Measurements from ENCODE around the gene DOCK6. TPM values are rescaled to one million over a fixed set of nuclear protein-coding genes. Genes with fewer than 3 reads are reported as not detected.

The DOCK6 gene
- total RNA-seq, 1 experiment from 2014 or later = 82.4 TPM

- intact Hi-C loops (cut with micrococcal nuclease) = no loop called here
- Histone ChIP-seq H3K4me3 (replicated peaks in 1 of 2; ENCODE audit: low read depth in 1 of 2, low read length in 2 of 2) (no peak overlapping the region), H3K9me3 (ENCODE audit: control insufficient read depth in 1 of 2, insufficient read depth in 1 of 2, low read depth in 1 of 2, low read length in 2 of 2) (no peaks in the 10 kb centered on the region), H2AFZ (ENCODE audit: low read depth, low read length, poor library complexity, severe bottlenecking) (no peak overlapping the region), H4K20me1 (ENCODE audit: insufficient read depth) (no peaks in the 10 kb centered on the region), H3K27me3 (ENCODE audit: insufficient read depth, low read length) (no peaks in the 10 kb centered on the region), H3K79me2 (ENCODE audit: insufficient read depth, low read length) (no peaks in the 10 kb centered on the region), H3K4me1 (ENCODE audit: control insufficient read depth in 1 of 2, insufficient read depth in 2 of 2, low read length in 2 of 2) (peaks cover 0 to 16% of the 10 kb centered on the region in 2 experiments; a peak in 1 of 4 replicates), H3K4me2 (ENCODE audit: low read length) (peak overlapping the region; percentile 11; the same call in 1 of the 2 replicates), H3K27ac (ENCODE audit: low read depth, low read length) (0 out of 2 replicates have a peak overlapping the region, but pooled peaks have one; percentile 8), H3K9ac (ENCODE audit: low read length) (no peak overlapping the region), H3K36me3 (ENCODE audit: control insufficient read depth in 1 of 2, insufficient read depth in 2 of 2, low read length in 2 of 2) (peaks cover 3 to 5% of the 10 kb centered on the region in 2 experiments; a peak in 2 of 4 replicates), H3K9me2 (ENCODE audit: insufficient read depth) (no peaks in the 10 kb centered on the region)
- ChIA-PET CTCF (no interaction called here), POLR2A (interaction anchor here (0.6 kb wide), 1 partner anchor 11 kb away, joined by 3 read pairs; no protein-coding TSS in a partner anchor), RAD21 (ENCODE audit: low non-redundant PET in 1 of 2, low total read pairs in 2 of 2, uncharacterized antibody in 2 of 2, unreplicated experiment in 2 of 2) (no interaction called here)
- peak; percentile 19 for DNase-seq (ENCODE audit: low read depth, low spot score)
- peak; percentile 32; the same call in 1 of the 2 replicates for TF ChIP-seq FOSL1 (IDR thresholded peaks at IDR 0.05; ENCODE audit: low read depth)
- TF ChIP-seq CBX3 (IDR thresholded peaks at IDR 0.05; ENCODE audit: low read depth) = 0 out of 2 replicates have a peak, but pooled peaks have one; percentile 18
- TF ChIP-seq EGR1 (IDR thresholded peaks at IDR 0.05; ENCODE audit: low read depth) = no peak
- BruUV-seq (replicated peaks) = no TSS peak
- peak; percentile 54 for ATAC-seq
These were observed 93.8 kb downstream of the DOCK6 start for GRCh38 chr19:11168568-11168967.

GRCh38 chr19:11166281-11167142 lies 95.8 kb downstream of the DOCK6 start:
- H3K27me3 ChIP-seq (ENCODE audit: insufficient read depth, low read length) = no peaks in the 10 kb centered on the region
- no peak overlapping the region for H3K4me2 ChIP-seq (ENCODE audit: low read length)
- H2AFZ ChIP-seq (ENCODE audit: low read depth, low read length, poor library complexity, severe bottlenecking) = no peak overlapping the region
- no peaks in the 10 kb centered on the region for H3K79me2 ChIP-seq (ENCODE audit: insufficient read depth, low read length)
- no peak overlapping the region for H3K9ac ChIP-seq (ENCODE audit: low read length)
- CTCF ChIA-PET = no interaction called here
- H3K27ac ChIP-seq (ENCODE audit: low read depth, low read length) = no peak overlapping the region
- POLR2A ChIA-PET = no interaction called here
- DNase-seq (ENCODE audit: low read depth, low spot score) (no peak), ATAC-seq (no peak)
- H3K4me1 ChIP-seq (ENCODE audit: control insufficient read depth in 1 of 2, insufficient read depth in 2 of 2, low read length in 2 of 2) = peaks cover 0 to 16% of the 10 kb centered on the region in 2 experiments; a peak in 1 of 4 replicates
- H3K36me3 ChIP-seq (ENCODE audit: control insufficient read depth in 1 of 2, insufficient read depth in 2 of 2, low read length in 2 of 2) = peaks cover 0 to 3% of the 10 kb centered on the region in 2 experiments; a peak in 2 of 4 replicates
- H4K20me1 ChIP-seq (ENCODE audit: insufficient read depth) = no peaks in the 10 kb centered on the region
- RAD21 ChIA-PET (ENCODE audit: low non-redundant PET in 1 of 2, low total read pairs in 2 of 2, uncharacterized antibody in 2 of 2, unreplicated experiment in 2 of 2) = no interaction called here
- no peaks in the 10 kb centered on the region for H3K9me2 ChIP-seq (ENCODE audit: insufficient read depth)
- H3K4me3 ChIP-seq (replicated peaks in 1 of 2; ENCODE audit: low read depth in 1 of 2, low read length in 2 of 2) = no peak overlapping the region
- BruUV-seq (replicated peaks) = no TSS peak
- H3K9me3 ChIP-seq (ENCODE audit: control insufficient read depth in 1 of 2, insufficient read depth in 1 of 2, low read depth in 1 of 2, low read length in 2 of 2) = no peaks in the 10 kb centered on the region
- intact Hi-C loops (cut with micrococcal nuclease) = no loop called here
- TF ChIP-seq ATF3 (IDR thresholded peaks at IDR 0.05) = no peak
- TF ChIP-seq SRF (IDR thresholded peaks at IDR 0.05; ENCODE audit: low read depth) = no peak
- no peak for TF ChIP-seq CTCF (IDR thresholded peaks at IDR 0.05 in 2 of 3, conservative IDR thresholded peaks at IDR 0.05 in 1 of 3; ENCODE audit: borderline replicate concordance in 1 of 3, insufficient read depth in 1 of 3, low read depth in 2 of 3, low read length in 2 of 3)
- TF ChIP-seq POLR2A (IDR thresholded peaks at IDR 0.05; ENCODE audit: borderline replicate concordance, extremely low read depth, insufficient read depth, insufficient read length) = no peak
- no peak for TF ChIP-seq POLR2AphosphoS5 (IDR thresholded peaks at IDR 0.05; ENCODE audit: low read depth, low read length)
- TF ChIP-seq EGR1 (IDR thresholded peaks at IDR 0.05; ENCODE audit: low read depth) = no peak
- TF ChIP-seq REST (IDR thresholded peaks at IDR 0.05; ENCODE audit: low read depth) = no peak
- TF ChIP-seq ZFX (IDR thresholded peaks at IDR 0.05) = no peak
- no peak for TF ChIP-seq SIN3A (IDR thresholded peaks at IDR 0.05; ENCODE audit: low read depth)
- TF ChIP-seq YY1 (IDR thresholded peaks at IDR 0.05; ENCODE audit: extremely low read depth, insufficient replicate concordance, low read depth, low read length) = no peak
- no peak for TF ChIP-seq EZH2 (IDR thresholded peaks at IDR 0.05)
